SK-N-SH (cell line): Measurements from ENCODE around the gene FMN1. TPM values are rescaled to one million over a fixed set of nuclear protein-coding genes. Genes with fewer than 3 reads are reported as not detected.
A peak's percentile ranks its signal among the peaks of the same experiment; 100 is the strongest.

ENCODE experiments used
- CTCF ChIA-PET: fragments of 300-600, 350-600 bp; formaldehyde crosslinking; extraction: SDS; loops from one replicate; lab custom pipeline; 2021; lab: Yijun Ruan, JAX
- POLR2A ChIA-PET: fragments of 350-600 bp; sonication (Branson Sonifier 250); formaldehyde crosslinking; extraction: SDS; loops from one replicate; lab custom pipeline; 2020; ENCODE audit warnings: antibody characterized with exemption, inconsistent platforms; lab: Yijun Ruan, JAX
- DNase-seq: peaks from one replicate; pipeline ENCODE4 v3.0.0; 2012
- H2AFZ ChIP-seq: fragments of 200-600 bp; sonication (generic); 2 replicates; pipeline ENCODE4 v1.8.1; 2016; ENCODE audit warnings: antibody characterized with exemption, mild to moderate bottlenecking, low read depth
- H3F3A ChIP-seq: fragments of 200-600 bp; sonication (generic); replicated peaks from 2 replicates; pipeline ENCODE3; 2016; ENCODE audit warnings: antibody characterized with exemption, mild to moderate bottlenecking; ENCODE audit not compliant: insufficient read depth
- H3K27ac ChIP-seq, 2 experiments: fragments of 200-500 bp in 1 of 2; fragments of 200-600 bp in 1 of 2; sonication (Bioruptor generic) in 1 of 2; sonication (generic), shearing (Covaris generic) in 1 of 2; 2 replicates each; pipeline versions ENCODE4 v1.5.1 to v1.6.1; 2014 to 2016; ENCODE audit warnings: low read depth in 2 of 2, inconsistent platforms in 1 of 2, low read length in 1 of 2, mild to moderate bottlenecking in 1 of 2, mixed read lengths in 1 of 2
- H3K27me3 ChIP-seq: fragments of 200-600 bp; sonication (generic), shearing (Covaris generic); 2 replicates; pipeline ENCODE4 v1.6.1; 2016; ENCODE audit warnings: mixed run types; ENCODE audit not compliant: insufficient read depth
- H3K36me3 ChIP-seq, 2 experiments: fragments of 200-500 bp in 1 of 2; fragments of 200-600 bp in 1 of 2; sonication (Bioruptor generic) in 1 of 2; sonication (generic) in 1 of 2; replicated peaks in 1 of 2; 2 replicates each; pipeline versions ENCODE3 to v1.5.1; 2014 to 2016; ENCODE audit warnings: low read length in 1 of 2, mild to moderate bottlenecking in 1 of 2; ENCODE audit not compliant: insufficient read depth in 2 of 2, control insufficient read depth in 1 of 2
- H3K4me1 ChIP-seq, 2 experiments: fragments of 200-500 bp in 1 of 2; fragments of 200-600 bp in 1 of 2; sonication (Bioruptor generic) in 1 of 2; sonication (generic), shearing (Covaris generic) in 1 of 2; 2 replicates each; pipeline versions ENCODE4 v1.5.1 to v1.6.1; 2014 to 2016; ENCODE audit warnings: low read depth in 1 of 2, low read length in 1 of 2, mixed run types in 1 of 2; ENCODE audit not compliant: insufficient read depth in 2 of 2, control insufficient read depth in 1 of 2
- H3K4me2 ChIP-seq: fragments of 200-600 bp; sonication (generic), shearing (Covaris generic); 2 replicates; pipeline ENCODE4 v1.6.1; 2017; ENCODE audit warnings: mixed run types
- H3K4me3 ChIP-seq, 2 experiments: fragments of 200-500 bp in 1 of 2; fragments of 200-600 bp in 1 of 2; sonication (Bioruptor generic) in 1 of 2; sonication (generic), shearing (Covaris generic) in 1 of 2; 2 replicates each; pipeline versions ENCODE4 v1.5.1 to v1.8.1; 2014 to 2016; ENCODE audit warnings: low read depth in 2 of 2, inconsistent platforms in 1 of 2, low read length in 1 of 2, mild to moderate bottlenecking in 1 of 2, mixed read lengths in 1 of 2, moderate library complexity in 1 of 2
- H3K79me2 ChIP-seq: fragments of 200-600 bp; sonication (generic); 2 replicates; pipeline ENCODE4 v1.8.1; 2017; ENCODE audit warnings: mild to moderate bottlenecking; ENCODE audit not compliant: insufficient read depth
- H3K9ac ChIP-seq: fragments of 200-600 bp; sonication (generic); 2 replicates; pipeline ENCODE4 v1.6.1; 2017; ENCODE audit warnings: mixed run types
- H3K9me2 ChIP-seq: fragments of 200-600 bp; sonication (generic); 2 replicates; pipeline ENCODE4 v1.6.1; 2017; ENCODE audit warnings: mixed run types
- H3K9me3 ChIP-seq: fragments of 200-600 bp; sonication (generic); 2 replicates; pipeline ENCODE4 v1.6.1; 2017; ENCODE audit warnings: mixed run types, mild to moderate bottlenecking, moderate library complexity
- H4K20me1 ChIP-seq: fragments of 200-600 bp; sonication (generic); 2 replicates; pipeline ENCODE4 v1.6.1; 2017; ENCODE audit warnings: mild to moderate bottlenecking, mixed run types; ENCODE audit not compliant: insufficient read depth
- CTCF ChIP-seq: fragments of 200-600 bp; sonication (generic); IDR thresholded peaks from 2 replicates; pipeline ENCODE4 v1.6.1; 2017; ENCODE audit warnings: antibody characterized with exemption, mild to moderate bottlenecking, moderate library complexity
- EZH2phosphoT487 ChIP-seq: fragments of 200-600 bp; sonication (generic); IDR thresholded peaks from 2 replicates; pipeline ENCODE4 v1.6.1; 2017; ENCODE audit warnings: low read depth, mixed run types, mild to moderate bottlenecking, antibody characterized with exemption, moderate library complexity, borderline replicate concordance
- FOSL2 ChIP-seq: IDR thresholded peaks from 2 replicates; pipeline ENCODE4 v1.4.0; 2012; ENCODE audit warnings: low read depth, mild to moderate bottlenecking, moderate library complexity, borderline replicate concordance
- FOXJ3 ChIP-seq: sonication (generic); formaldehyde crosslinking; IDR thresholded peaks from 2 replicates; pipeline ENCODE4 v1.5.1; 2020; ENCODE audit warnings: mild to moderate bottlenecking, missing genetic modification reagents
- FOXM1 ChIP-seq: IDR thresholded peaks from 2 replicates; pipeline ENCODE4 v1.4.0; 2012; ENCODE audit warnings: low read depth, mild to moderate bottlenecking
- GABPA ChIP-seq: IDR thresholded peaks from 2 replicates; pipeline ENCODE4 v1.4.0; 2012; ENCODE audit warnings: low read depth, mild to moderate bottlenecking
- JUND ChIP-seq: IDR thresholded peaks from 2 replicates; pipeline ENCODE4 v1.4.0; 2012
- MXI1 ChIP-seq: IDR thresholded peaks from 2 replicates; pipeline ENCODE4 v1.6.1; 2012; ENCODE audit warnings: mild to moderate bottlenecking, low read depth, low read length, improper control_type of control experiment
- NRF1 ChIP-seq: IDR thresholded peaks from 2 replicates; pipeline ENCODE4 v1.6.1; 2012; ENCODE audit warnings: low read depth, mild to moderate bottlenecking, low read length
- POLR2AphosphoS5 ChIP-seq: IDR thresholded peaks from 2 replicates; pipeline ENCODE4 v1.6.1; 2012; ENCODE audit warnings: low read depth, low read length
- REST ChIP-seq: IDR thresholded peaks from 2 replicates; pipeline ENCODE4 v1.6.1; 2012; ENCODE audit warnings: mild to moderate bottlenecking, low read depth, low read length, moderate library complexity
- RXRA ChIP-seq: IDR thresholded peaks from 2 replicates; pipeline ENCODE4 v1.4.0; 2012; ENCODE audit warnings: low read depth, mild to moderate bottlenecking, borderline replicate concordance
- SIN3A ChIP-seq: IDR thresholded peaks from 2 replicates; pipeline ENCODE4 v1.6.1; 2012; ENCODE audit warnings: low read depth, mild to moderate bottlenecking, low read length, moderate library complexity, borderline replicate concordance
- SMC3 ChIP-seq: IDR thresholded peaks from 2 replicates; pipeline ENCODE4 v1.6.1; 2012; ENCODE audit warnings: low read depth, low read length, improper control_type of control experiment
- TAF1 ChIP-seq: IDR thresholded peaks from 2 replicates; pipeline ENCODE4 v1.6.1; 2012; ENCODE audit warnings: low read depth, mild to moderate bottlenecking, low read length, moderate library complexity, borderline replicate concordance
- TCF12 ChIP-seq: IDR thresholded peaks from 2 replicates; pipeline ENCODE4 v1.4.0; 2012
- WGBS: methylation state at CpG from one replicate; pipeline ENCODE4 v1.1.6; 2017; ENCODE audit warnings: low lambda C conversion rate; 5-methylcytosine and 5-hydroxymethylcytosine counted together
- polyA plus RNA-seq, 3 experiments: library from polyadenylated mRNA; depleted of rRNA; stranded (reverse); fragments of >200 nt; gene quantifications; 2 replicates each; pipeline ENCODE4 v1.2.3, GENCODE V29; 2012
- TF ChIP-seq, protein P1 (sequence below): IDR thresholded peaks from 2 replicates; pipeline ENCODE4 v1.4.0; 2012; ENCODE audit warnings: low read depth, borderline replicate concordance
- TF ChIP-seq, protein P2 (sequence below): fragments of 150-350 bp; IDR thresholded peaks from 2 replicates; pipeline ENCODE4 v1.6.1; 2017; ENCODE audit warnings: antibody characterized with exemption, low read length, low read depth, borderline replicate concordance
- TF ChIP-seq, protein P3 (sequence below): fragments of 150-350 bp; IDR thresholded peaks from 2 replicates; pipeline ENCODE4 v1.6.1; 2016; ENCODE audit warnings: mild to moderate bottlenecking, low read depth, low read length

Gene FMN1
- polyA plus RNA-seq, 1 of the 3 experiments (the other 2 are of a cell fraction) = 9.1 TPM

- TF ChIP-seq, protein P1, sequence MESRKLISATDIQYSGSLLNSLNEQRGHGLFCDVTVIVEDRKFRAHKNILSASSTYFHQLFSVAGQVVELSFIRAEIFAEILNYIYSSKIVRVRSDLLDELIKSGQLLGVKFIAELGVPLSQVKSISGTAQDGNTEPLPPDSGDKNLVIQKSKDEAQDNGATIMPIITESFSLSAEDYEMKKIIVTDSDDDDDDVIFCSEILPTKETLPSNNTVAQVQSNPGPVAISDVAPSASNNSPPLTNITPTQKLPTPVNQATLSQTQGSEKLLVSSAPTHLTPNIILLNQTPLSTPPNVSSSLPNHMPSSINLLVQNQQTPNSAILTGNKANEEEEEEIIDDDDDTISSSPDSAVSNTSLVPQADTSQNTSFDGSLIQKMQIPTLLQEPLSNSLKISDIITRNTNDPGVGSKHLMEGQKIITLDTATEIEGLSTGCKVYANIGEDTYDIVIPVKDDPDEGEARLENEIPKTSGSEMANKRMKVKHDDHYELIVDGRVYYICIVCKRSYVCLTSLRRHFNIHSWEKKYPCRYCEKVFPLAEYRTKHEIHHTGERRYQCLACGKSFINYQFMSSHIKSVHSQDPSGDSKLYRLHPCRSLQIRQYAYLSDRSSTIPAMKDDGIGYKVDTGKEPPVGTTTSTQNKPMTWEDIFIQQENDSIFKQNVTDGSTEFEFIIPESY = no peak
- TF ChIP-seq SIN3A (no peak), EZH2phosphoT487 (no peak), CTCF (peak; percentile 47), TCF12 (no peak), MXI1 (no peak), SMC3 (peak; percentile 31; the same call in 1 of the 2 replicates), NRF1 (no peak)
- TF ChIP-seq, protein P2, sequence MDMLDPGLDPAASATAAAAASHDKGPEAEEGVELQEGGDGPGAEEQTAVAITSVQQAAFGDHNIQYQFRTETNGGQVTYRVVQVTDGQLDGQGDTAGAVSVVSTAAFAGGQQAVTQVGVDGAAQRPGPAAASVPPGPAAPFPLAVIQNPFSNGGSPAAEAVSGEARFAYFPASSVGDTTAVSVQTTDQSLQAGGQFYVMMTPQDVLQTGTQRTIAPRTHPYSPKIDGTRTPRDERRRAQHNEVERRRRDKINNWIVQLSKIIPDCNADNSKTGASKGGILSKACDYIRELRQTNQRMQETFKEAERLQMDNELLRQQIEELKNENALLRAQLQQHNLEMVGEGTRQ = no peak
- TF ChIP-seq, protein P3, sequence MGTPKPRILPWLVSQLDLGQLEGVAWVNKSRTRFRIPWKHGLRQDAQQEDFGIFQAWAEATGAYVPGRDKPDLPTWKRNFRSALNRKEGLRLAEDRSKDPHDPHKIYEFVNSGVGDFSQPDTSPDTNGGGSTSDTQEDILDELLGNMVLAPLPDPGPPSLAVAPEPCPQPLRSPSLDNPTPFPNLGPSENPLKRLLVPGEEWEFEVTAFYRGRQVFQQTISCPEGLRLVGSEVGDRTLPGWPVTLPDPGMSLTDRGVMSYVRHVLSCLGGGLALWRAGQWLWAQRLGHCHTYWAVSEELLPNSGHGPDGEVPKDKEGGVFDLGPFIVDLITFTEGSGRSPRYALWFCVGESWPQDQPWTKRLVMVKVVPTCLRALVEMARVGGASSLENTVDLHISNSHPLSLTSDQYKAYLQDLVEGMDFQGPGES = no peak
Measured at GRCh38 chr15:32993285-32993684, 201.2 kb downstream of the FMN1 start (continued).

- H3F3A ChIP-seq = peaks cover 17% of the 10 kb centered on the region
- H3K4me2 ChIP-seq = no peak overlapping the region
- 87% methylated on average over 7 of the region's 7 CpGs for WGBS
- H3K27ac ChIP-seq = no peak overlapping the region
- H3K9me3 ChIP-seq = no peaks in the 10 kb centered on the region
- H2AFZ ChIP-seq = no peak overlapping the region
- ChIA-PET CTCF (interaction anchor here (1.3 kb wide), 1 partner anchor 329 kb away, joined by 10 read pairs; no protein-coding TSS in a partner anchor), POLR2A (no interaction called here)
- no peak for DNase-seq
- peaks cover 2 to 31% of the 10 kb centered on the region in 2 experiments for H3K36me3 ChIP-seq
- H3K27me3 ChIP-seq = no peaks in the 10 kb centered on the region
- H3K9ac ChIP-seq = no peak overlapping the region
- peaks cover 0 to 6% of the 10 kb centered on the region in 2 experiments; a peak in 2 of 4 replicates for H3K4me1 ChIP-seq
- H3K79me2 ChIP-seq = peaks cover 98% of the 10 kb centered on the region
- TF ChIP-seq FOXJ3 (CRISPR knock-in tag) = no peak
- TF ChIP-seq POLR2AphosphoS5 = no peak
- TF ChIP-seq SMC3 = no peak
- no peak for TF ChIP-seq JUND
- no peak for TF ChIP-seq RXRA
- no peak for TF ChIP-seq SIN3A
- no peak for TF ChIP-seq FOXM1
- no peak for TF ChIP-seq NRF1
- no peak for TF ChIP-seq REST
- TF ChIP-seq GABPA = no peak
- TF ChIP-seq FOSL2 = no peak
- TF ChIP-seq, protein P2 = no peak
- TF ChIP-seq TAF1 = no peak
- H3K9me2 ChIP-seq = no peaks in the 10 kb centered on the region
- H3K4me3 ChIP-seq = no peak overlapping the region
- H4K20me1 ChIP-seq = peaks cover 13% of the 10 kb centered on the region
Measured at GRCh38 chr15:32991619-32992111, 202.8 kb downstream of the FMN1 start.
